Bone marrow (tissue), 2 donors: ENCODE data around the gene RBM20.

ENCODE experiments used
- DNase-seq, 2 donors: peaks; one replicate each; lab custom pipeline; 2025; lab: John Stamatoyannopoulos, UW

The RBM20 gene

DNA sequence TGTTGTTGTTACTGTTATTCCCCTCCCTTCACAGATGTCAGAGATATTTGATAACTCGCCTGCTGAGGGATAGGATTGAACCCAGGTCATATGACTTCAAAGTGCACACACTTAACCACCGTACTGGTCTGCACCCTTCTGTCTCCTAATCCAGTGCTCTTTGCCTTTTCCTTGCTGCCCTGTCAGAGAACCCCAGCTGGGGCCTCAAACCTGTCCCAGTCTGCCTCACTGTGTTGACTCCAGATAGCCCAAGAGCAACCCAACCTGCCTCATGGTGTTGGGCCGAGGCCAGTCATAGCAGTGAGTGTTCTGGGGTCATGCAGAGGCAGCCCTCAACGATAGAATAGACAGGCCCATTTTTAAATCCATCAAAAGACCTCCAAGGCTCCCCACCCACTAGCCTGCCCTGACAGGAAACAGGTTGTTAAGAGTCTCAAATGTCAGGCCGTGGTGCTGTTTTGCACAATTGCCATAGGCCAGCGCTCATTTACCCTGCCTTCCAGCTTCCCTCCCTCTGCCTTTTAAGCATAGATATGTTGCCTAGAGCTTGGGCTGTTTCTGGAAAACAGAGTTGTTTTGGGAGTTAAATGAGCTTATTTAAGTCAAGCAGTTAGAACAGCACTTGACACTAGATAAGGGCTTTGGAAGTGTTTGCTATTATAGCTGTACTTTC is 190.6 kb downstream of the RBM20 start:
- DNase-seq: peak in 1 of 2 donors; percentile 60

DNA sequence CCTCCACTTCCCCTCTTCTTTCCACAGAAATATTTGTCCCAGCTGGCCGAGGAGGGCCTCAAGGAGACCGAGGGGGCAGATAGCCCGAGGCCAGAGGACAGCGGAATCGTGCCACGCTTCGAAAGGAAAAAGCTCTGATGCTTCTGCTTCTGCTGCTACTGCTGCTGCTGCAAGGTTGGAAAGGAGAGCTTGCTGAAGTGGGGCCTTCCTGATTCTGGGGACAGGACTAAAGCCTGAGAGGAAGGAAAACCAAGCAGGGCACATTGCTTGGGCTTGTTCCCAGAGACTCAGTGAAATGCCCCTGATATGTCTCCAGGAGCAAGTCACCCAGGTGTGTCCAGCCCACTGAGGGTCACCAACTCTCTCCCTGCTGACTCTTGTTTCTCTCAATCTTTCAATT is 191.7 kb downstream of the RBM20 start:
- DNase-seq: no peak

DNA sequence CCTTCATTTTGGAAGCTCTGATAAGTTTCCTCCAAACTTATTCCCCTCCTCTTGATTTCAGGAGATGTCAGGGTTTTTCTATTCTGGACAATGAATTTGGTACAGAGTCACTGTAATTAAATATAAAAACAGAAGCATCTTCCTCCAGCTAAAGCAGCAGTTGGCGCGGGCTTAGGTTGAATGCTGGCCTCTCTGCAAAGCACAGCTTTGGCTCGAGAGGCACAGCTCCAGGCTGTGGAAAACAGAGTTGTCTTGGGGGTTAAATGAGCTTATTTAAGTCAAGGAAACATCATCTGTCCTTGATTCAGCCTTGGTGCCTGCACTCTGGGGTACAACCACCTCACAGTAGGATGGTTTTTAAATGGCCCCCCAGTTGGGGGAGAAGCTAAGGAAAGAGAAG is 192.6 kb downstream of the RBM20 start:
- DNase-seq: no peak

DNA sequence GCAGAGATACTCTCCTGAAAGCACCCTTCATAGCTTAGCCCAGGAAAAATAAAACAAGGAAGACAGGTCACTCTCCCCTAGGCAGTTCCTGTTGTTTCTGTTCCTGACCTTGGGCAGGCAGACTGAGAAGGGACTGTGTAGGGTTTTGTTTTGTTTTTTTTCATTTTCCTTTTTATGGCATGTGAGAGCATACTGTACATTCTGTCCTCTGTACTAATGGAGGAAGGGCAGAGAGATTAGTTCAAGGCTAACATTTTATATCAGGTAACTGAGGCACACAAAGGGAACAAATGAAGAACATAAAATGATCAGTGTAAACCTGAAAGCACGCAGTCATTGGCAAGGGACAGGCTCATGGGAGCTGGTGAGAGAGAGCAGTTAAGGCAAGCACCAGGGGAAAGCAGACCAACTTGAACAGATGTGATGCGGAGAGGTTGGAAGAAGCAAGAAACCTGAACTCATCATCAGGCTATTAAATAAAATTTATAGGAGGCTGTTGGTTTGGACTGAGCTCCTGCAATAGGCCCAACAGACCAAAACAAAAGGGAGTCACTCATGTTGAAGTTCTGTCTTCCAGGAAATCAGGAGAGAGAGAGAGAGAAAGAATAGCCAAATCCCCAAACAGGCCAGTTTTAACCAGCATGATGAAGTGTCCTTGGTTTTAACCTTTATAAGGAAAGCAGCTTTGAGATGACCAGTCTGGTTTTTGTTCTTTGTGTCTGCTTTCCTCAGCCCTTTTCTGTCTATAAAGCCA is 193.5 kb downstream of the RBM20 start:
- DNase-seq: no peak

DNA sequence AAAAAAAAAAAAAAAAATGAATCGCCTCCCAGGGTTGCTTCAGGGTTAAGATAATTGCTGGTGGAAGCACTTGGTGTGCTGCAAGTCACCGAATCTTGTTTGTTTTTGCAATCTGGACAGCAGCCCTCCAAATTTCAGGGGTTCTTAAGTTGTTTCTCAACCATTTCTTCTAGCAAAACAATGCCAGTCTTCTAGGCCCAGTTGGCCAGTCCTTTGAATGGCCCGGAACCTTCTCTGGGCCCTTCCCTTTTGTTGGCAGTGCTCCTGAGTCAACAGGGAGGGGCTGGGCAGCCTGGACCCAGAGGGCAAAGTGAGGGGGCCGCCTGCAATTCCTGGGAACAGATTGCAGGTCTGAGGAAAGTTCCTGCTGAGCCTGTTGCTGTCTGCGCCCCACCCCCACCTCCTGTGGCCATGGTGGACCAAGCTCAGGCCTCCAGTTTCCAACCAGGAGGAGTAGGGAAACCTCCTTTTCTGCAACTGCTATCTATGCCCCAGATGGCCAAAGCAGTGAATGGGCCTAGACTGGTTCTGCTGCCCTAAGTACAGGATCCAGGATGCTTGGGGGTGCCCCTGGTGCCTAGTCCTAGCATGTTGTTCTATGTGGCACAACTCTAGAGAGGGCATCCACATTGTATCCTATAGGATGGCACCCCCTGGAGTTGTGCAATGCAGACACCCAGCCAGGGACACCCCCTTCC is 196.2 kb downstream of the RBM20 start:
- DNase-seq: no peak

DNA sequence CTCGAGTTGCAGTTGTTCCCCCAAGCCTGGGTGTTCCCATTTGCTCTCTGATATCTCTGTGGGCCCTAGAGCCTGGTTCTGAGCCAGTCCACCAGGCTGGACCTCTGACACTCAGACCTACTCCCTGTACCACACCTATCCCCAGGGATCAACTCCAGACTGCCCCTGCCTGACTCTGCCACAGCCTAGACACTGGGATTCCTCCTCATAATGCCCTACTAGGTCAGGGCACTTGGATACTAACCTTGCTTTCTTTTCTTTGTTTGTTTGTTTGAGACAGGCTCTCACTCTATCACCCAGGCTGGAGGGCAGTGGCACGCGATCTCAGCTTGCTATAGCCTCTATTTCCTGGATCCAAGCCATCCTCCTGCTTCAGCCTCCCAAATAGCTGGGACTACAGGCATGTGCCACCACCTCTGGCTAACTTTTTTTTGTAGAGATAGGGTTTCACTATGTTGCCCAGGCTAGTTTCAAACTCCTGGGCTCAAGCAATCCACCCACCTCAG is 196.8 kb downstream of the RBM20 start:
- DNase-seq: no peak

DNA sequence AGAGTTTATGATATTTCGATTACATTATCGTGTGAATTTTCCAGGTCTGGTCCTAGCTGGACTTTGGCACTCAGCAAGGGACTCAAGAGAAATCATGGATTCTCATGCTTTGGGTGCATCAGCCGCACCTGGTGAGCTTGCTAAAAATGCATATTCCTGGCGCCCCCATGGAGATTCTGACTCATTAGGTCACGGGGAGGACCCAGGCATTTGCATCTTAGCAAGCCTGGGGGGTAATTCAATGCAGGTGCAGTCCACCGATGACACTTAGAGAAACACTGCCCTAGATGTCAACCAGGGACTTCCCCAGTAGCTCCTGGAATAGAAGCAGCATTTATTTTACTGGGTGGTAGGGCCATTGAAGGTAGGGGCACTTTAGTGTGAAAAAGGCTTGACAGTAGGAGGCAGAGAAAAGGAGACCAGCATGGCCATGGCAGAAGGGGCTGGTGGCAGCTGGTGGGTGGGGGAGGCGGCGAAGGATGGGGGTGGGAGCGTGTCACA is 197.7 kb downstream of the RBM20 start:
- DNase-seq: no peak

DNA sequence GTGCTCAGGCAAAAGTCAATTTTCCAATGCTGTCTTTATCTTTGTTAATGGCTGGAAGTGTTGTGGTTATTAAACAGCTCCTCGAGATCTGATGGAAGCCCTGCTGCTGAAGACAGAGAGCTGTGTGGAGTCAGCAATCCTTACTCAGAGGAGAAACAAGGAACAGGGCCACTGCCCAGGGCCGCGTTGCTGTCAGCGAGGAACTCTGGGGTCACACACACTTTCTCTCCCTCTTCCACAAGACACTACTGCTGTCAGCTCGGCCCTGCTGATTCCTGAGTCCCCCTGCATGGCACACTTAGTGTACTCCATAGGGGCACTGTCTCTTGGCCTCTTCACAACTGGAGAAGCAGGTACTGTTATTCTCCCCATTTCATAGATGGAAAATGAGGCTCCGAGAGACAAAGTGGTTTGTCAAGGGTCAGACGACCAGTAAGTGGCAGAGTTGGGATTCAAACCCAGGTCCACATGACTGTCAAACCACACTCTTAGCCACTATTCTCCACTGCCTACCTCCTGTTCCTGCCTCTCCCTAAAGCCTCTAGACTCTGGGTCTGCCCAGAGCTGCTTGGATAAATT is 198.3 kb downstream of the RBM20 start:
- no peak for DNase-seq

DNA sequence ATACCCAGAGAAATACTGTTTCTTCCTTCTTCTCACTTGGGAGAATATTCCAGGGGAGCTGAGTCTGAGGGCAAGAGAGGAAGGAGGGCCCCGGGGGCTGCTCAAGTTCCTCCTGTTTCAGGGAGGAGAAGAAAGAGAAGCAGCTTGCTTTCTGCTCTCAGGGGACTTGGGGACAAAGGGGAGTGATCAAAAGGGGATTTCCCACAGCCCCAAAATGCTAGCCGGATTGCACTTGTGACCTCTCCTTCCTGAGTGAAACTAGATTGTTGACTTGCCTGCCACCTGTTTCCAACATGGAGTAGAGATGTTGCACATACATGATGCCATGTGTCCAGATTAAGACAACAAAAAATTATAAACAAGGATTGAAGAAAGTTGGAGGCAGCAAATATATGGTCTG is 198.9 kb downstream of the RBM20 start:
- peak in 1 of 2 donors; percentile 76 for DNase-seq

DNA sequence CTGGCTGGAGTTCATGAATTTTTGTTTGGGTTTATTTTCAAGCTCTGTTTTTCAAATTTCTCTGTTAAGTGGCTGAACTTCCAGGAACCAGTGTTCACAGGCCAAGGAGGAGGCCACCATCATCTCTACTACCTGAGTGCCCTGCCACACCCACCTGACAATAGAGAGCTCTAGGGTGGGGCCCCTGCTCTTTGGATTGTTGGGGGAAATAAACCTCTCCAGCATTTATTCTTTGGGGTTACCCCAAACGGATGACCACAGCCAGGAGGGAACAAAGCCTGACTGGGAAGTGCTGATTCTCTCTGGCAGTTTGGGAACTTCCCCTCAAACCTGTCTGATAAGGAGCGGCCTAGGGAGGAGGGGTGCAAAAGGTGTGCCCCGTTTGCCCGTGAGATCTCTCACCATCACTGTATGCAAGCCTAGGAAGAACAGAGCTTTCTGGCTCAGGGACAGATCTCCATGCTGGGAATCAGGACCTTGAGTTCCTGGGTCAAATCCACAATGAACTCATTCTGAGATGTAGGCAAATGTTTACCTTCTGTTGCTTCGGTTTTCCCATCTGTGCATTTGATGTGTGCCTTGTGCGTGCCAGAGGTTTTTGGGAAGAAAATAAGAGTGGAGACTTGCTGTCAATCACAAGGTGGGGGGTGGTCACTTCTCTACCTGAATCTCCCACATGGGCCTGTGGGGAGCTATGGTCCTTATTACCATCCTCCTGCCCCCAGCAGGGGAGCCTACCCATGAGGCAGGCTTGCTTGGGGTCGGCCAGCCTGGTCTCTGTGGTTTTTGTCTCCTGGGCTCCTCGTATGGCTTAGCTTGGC is 199.9 kb downstream of the RBM20 start:
- DNase-seq: no peak

DNA sequence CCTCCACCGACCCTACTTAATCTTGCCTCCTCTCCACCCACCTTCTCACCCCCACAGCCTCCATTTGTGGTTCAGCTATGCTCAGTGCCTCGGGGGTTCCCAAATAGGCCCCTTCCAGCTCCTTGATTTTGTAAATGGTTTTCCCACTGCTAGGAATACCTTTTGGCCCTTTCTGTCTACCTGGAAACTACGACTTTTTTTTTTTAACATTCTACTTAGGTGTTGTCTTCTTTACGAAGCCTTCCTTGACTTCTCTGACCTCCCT is 200.4 kb downstream of the RBM20 start:
- DNase-seq: no peak

DNA sequence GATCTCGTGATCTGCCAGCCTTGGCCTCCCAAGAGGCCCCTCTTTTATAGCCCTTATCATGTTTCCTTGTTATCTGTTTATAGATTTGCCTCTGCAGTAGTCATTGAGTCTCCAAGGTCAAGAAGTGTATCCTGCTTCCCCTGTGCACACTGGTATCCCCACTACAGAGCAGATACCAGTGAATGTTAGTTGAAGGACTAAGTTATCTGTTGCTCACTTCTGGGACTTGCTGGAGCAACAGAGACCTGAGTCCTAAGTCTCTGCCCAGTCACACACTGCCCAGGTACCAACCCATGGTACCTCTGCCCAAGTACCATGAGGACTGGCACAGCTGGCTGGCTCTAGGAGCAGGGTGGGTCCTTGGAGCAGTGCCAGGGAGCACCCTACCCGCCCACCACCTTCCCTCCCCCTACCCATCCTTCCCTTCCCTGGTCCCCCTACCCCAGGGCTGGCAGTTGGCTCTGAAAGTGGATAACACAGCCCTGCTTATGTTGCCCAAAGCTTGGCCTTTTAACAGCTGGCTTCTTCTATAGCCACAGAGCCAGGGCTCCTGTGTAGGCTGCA is 201.1 kb downstream of the RBM20 start:
- no peak for DNase-seq

DNA sequence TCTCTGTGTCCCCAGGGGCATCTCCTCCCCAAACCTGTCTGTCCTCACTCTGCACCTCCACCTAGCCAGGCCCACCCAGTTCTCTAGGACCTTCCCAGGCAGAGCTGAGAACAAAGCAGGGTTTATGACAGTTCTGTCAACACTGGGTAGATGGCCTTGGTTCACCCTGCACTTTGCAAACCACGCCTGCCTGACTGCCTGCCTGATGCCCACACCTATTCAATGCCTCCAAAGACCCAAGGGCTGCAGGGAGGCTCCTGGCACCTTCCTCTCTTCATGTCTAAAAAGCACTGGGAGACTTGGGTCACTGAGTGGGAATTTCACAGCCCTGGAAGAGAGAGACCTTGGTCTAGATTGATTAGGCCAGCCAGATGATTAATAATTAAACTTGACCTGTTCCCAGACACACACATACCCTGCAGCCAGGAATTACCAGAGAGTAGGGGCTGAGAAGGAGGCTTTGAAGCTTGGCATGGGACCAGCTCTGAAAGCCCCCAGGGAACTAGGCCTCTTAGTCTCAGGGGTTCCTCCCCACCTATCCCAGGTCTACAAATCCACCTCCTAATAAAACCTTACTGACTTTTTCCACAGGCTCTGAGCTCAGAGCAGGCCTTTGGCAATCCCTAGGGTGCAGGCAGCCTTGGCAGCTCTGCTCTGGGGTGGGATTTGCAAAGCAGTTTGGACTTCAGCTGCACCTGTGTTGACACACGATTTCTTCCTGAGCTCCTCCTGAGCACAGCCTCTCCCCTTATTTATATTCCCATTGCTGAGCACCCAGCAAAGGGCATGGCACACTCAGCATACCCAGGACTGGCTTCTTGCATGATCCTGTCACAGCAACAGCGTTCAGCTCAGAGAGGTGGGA is 201.9 kb downstream of the RBM20 start:
- no peak for DNase-seq

DNA sequence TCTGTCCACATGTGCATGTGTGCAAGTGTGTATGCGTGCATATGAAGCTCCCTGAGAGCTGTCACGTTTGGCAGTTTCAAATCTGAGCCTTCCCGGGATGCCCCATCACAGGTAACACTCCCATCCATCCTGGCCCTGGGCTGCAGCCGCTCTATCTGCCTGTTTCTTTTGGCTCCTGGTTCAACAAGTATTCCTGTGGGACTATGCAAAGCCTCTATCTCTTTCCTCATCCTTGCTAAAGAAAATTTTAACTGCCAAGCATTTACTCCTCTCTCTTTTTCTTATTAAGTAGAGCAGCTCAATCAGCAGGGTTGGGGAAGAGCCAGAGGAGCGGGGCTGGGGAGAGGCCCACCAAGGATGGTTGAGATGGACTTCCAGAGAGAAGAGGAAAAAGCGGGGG is 203.2 kb downstream of the RBM20 start:
- no peak for DNase-seq

DNA sequence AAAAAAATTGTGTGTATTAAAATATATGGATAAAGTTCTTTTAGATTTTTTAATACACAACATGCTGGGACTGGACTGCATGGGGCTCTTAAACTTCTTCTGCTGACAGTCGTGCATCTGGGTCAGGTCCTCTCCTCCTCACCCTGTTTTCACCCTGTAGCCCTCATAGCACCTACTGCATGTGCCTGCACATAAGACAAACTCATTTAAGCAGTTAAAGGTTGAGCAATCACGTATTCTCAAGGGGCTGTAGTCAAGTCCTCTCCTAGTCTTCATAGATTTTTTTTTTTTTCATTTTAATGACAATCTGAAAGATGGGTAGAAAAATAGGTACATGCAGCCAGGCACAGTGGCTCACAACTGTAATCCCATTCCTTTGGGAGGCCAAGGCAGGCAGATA is 204.0 kb downstream of the RBM20 start:
- DNase-seq: no peak

DNA sequence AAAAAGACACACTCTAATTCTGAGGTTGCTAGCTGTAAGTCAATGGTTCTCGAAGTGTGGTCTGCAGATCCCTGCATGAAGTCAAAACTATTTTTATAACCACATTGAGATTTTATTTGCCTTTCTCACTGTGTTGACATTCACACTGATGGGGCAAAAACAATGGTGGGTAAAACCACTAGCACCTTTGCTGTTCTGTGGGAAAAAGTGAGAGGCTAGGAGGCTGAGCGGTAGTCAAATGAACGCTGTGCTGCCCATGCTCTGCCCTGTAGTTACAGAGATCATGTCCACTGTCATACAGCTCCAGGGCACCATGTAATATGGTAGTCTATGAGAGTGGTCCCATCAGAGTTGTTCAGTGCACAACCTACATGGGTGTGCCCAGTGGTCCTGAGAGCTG is 206.0 kb downstream of the RBM20 start:
- DNase-seq: no peak

DNA sequence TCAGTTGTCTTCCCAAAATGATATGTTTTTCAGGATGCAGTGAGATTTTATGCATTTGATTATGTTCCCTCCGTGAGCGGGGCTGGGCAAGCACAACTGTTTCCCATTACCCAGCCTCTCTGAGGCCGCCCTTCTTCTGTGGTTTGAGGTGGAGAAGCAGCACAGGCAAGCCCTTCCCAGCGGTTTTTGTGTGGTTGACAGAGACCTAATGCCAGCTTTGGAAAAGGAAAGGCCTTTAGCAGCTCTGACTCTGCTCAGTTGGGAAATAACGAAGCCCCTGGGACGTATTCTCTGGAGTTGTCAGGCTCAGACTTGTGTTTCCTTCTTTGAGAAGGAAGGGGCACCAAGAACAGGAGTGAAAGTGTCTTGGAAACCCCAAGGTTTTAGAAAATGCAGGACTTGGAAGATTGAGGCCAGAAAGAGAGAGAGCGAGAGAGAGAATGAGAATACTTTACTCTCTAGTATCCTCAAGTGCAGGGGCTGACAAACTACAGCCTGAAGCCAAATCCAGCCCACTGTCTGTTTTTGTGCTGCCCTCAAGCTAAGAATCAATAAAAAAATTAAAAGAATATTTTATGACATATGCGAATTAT is 207.0 kb downstream of the RBM20 start:
- no peak for DNase-seq

DNA sequence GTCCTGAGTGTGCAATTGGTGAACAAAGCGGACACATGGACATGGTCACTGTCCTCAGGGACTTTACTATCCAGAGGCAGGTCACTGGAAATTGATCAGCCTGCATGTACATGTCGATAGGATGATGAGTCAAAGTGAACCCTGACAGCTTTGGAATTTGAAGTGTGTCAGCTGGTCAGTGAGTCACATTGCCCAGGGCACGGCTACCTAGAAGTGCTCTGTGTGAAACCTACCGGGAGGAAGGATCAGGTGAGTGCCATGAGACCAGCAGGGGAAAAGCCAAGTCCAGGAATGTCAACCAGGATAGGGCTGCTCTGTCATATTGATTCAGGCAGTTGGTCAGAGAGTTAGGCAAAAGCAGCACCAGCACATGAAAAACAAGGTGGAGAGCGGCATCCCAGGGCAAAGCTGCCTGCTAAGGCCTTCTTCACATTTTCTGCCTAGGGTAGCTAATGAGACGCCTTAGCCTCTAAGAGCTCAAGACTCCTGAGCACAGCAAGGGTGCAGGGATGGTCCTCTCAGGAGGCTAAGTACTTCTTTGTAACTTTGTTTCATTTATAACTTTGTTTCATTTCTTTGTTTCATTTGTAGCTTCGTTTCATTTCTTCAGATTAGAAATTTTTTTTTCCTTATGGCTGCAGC is 208.2 kb downstream of the RBM20 start:
- DNase-seq: no peak

DNA sequence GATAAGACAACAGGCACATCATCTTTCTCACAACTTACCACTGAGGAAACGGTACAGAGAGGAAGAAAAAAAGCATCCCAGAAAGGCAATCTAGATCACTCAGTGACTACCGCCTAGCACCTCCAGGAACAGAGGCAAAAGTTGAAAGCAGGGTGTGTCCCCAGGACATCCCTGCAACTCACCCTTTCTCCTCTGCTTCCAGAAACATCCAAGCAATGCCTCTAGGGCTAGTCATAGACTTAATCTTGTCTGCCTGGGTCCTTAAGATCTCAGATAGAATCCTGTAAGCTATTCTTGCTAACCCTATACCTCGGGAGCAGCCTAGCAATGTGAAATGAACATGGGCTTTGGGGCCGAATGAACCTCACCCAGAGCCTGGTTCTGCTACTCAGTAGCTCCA is 208.8 kb downstream of the RBM20 start:
- DNase-seq: no peak
